A673 (cell line): Measurements from ENCODE around the gene GPR157. TPM values are rescaled to one million over a fixed set of nuclear protein-coding genes. Genes with fewer than 3 reads are reported as not detected.

ENCODE experiments used
- BruUV-seq: library from RNA; stranded (reverse); fragments of 400-500 nt; replicated peaks from 2 replicates; lab custom pipeline; 2021; lab: Mats Ljungman, UMichigan
- CTCF ChIA-PET: fragments of 300-600 bp; sonication (Branson Sonifier 250); formaldehyde crosslinking; loops from one replicate; lab custom pipeline; 2022; ENCODE audit warnings: antibody characterized with exemption; lab: Charles Lee
- POLR2A ChIA-PET: fragments of 300-600 bp; sonication (Branson Sonifier 250); formaldehyde crosslinking; loops from one replicate; lab custom pipeline; 2022; ENCODE audit warnings: antibody characterized with exemption; ENCODE audit not compliant: low non-redundant PET; lab: Charles Lee
- DNase-seq: peaks from one replicate; pipeline ENCODE4 v3.0.0-alpha.2; 2015; ENCODE audit warnings: low spot score
- H3K27ac ChIP-seq: fragments of 200-600 bp; sonication (generic); 2 replicates; pipeline ENCODE4 v1.5.1; 2016; ENCODE audit warnings: mixed run types, low read depth, mild to moderate bottlenecking, mixed read lengths, antibody characterized with exemption, low read length; ENCODE audit not compliant: poor library complexity, severe bottlenecking
- H3K27me3 ChIP-seq: fragments of 200-600 bp; sonication (generic); replicated peaks from 2 replicates; pipeline ENCODE4 v1.6.1; 2017; ENCODE audit warnings: mixed run types, low read depth, mild to moderate bottlenecking, mixed read lengths, antibody characterized with exemption, low read length; ENCODE audit not compliant: insufficient read depth, poor library complexity
- H3K36me3 ChIP-seq: fragments of 200-600 bp; sonication (generic); 2 replicates; pipeline ENCODE4 v1.6.1; 2016; ENCODE audit warnings: mixed run types, mild to moderate bottlenecking, mixed read lengths, antibody characterized with exemption, low read length; ENCODE audit not compliant: insufficient read depth, poor library complexity, severe bottlenecking
- H3K4me1 ChIP-seq: fragments of 200-600 bp; sonication (generic); 2 replicates; pipeline ENCODE4 v1.6.1; 2017; ENCODE audit warnings: mixed run types, mild to moderate bottlenecking, mixed read lengths, antibody characterized with exemption, low read length; ENCODE audit not compliant: insufficient read depth, poor library complexity, severe bottlenecking
- H3K4me3 ChIP-seq: fragments of 200-600 bp; sonication (generic); 2 replicates; pipeline ENCODE4 v1.5.1; 2016; ENCODE audit warnings: low read depth, mixed run types, mild to moderate bottlenecking, mixed read lengths, low read length; ENCODE audit not compliant: poor library complexity, severe bottlenecking
- H3K9me3 ChIP-seq: fragments of 200-600 bp; sonication (generic); 2 replicates; pipeline ENCODE4 v1.6.1; 2016; ENCODE audit warnings: mixed run types, low read depth, mild to moderate bottlenecking, mixed read lengths, antibody characterized with exemption, low read length; ENCODE audit not compliant: poor library complexity, severe bottlenecking
- EZH2 ChIP-seq: fragments of 200-600 bp; sonication (generic); IDR thresholded peaks from 2 replicates; pipeline ENCODE4 v1.6.1; 2017; ENCODE audit warnings: borderline replicate concordance, low read depth, mild to moderate bottlenecking, mixed read lengths, antibody characterized with exemption, low read length; ENCODE audit not compliant: poor library complexity, severe bottlenecking
- intact Hi-C: fragments of 100-400 bp; cut with micrococcal nuclease; formaldehyde crosslinking; loops from one replicate; pipeline ENCODE4 v1.10.0; 2022; ENCODE audit not compliant: unreplicated experiment
- total RNA-seq: library from RNA; stranded (reverse); gene quantifications from 2 replicates; pipeline ENCODE4 v1.2.3, GENCODE V29; 2021
- TF ChIP-seq, protein P1 (sequence below): fragments of 300-800, 200-600 bp; sonication (generic); conservative IDR thresholded peaks from 2 replicates; pipeline ENCODE4 v1.5.1; 2017; ENCODE audit warnings: low read depth, mild to moderate bottlenecking, antibody characterized with exemption, low read length, moderate library complexity, mixed read lengths

Gene GPR157
- total RNA-seq, 1 experiment from 2014 or later: 0.34 TPM

DNA sequence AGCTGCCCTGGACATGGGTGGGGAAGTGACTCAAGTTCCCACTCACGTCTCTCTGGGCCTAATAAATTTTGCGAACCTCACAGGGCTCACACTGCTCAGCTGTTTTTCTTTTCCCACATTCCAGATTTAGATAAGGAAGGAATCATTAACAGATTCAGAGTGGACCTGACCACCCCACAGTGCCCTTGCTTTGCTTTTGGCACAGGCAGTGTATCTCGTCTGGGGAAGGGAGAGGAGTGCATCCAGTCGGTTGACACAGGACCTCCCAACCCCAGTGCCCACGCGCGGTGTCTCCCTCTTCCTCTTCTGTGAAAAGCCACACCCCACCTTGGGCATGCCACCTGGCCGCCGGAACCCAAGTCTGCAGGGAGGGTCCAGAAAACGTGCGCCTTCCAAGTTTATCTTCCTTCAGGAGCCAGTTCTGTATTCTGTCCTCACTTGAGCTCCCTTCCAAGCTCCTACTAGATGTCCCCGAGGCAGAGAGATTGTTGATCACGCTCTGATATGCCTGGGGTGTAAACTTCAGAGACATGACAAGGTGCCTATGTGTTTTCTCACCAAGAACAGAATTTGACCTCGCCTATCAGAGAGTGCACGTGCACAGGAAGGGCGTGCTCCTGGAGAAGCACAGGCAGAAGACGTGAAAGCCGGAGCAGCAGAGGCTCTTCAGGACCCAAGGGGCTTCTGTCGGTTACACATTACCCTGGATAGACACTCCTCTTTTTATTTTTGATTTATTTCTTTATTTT, 50.0 kb downstream of the GPR157 start:
- CTCF ChIA-PET: no interaction called here
- no peak overlapping the region for H3K4me3 ChIP-seq
- H3K9me3 ChIP-seq: no peaks in the 10 kb centered on the region
- H3K36me3 ChIP-seq: no peaks in the 10 kb centered on the region
- no peaks in the 10 kb centered on the region for H3K4me1 ChIP-seq
- no TSS peak for BruUV-seq
- no peak overlapping the region for H3K27ac ChIP-seq
- intact Hi-C loops: no loop called here
- no peaks in the 10 kb centered on the region for H3K27me3 ChIP-seq
- no peak for TF ChIP-seq EZH2
- TF ChIP-seq, protein P1, sequence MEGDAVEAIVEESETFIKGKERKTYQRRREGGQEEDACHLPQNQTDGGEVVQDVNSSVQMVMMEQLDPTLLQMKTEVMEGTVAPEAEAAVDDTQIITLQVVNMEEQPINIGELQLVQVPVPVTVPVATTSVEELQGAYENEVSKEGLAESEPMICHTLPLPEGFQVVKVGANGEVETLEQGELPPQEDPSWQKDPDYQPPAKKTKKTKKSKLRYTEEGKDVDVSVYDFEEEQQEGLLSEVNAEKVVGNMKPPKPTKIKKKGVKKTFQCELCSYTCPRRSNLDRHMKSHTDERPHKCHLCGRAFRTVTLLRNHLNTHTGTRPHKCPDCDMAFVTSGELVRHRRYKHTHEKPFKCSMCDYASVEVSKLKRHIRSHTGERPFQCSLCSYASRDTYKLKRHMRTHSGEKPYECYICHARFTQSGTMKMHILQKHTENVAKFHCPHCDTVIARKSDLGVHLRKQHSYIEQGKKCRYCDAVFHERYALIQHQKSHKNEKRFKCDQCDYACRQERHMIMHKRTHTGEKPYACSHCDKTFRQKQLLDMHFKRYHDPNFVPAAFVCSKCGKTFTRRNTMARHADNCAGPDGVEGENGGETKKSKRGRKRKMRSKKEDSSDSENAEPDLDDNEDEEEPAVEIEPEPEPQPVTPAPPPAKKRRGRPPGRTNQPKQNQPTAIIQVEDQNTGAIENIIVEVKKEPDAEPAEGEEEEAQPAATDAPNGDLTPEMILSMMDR: no peak
- POLR2A ChIA-PET: no interaction called here
- no peak for DNase-seq

DNA sequence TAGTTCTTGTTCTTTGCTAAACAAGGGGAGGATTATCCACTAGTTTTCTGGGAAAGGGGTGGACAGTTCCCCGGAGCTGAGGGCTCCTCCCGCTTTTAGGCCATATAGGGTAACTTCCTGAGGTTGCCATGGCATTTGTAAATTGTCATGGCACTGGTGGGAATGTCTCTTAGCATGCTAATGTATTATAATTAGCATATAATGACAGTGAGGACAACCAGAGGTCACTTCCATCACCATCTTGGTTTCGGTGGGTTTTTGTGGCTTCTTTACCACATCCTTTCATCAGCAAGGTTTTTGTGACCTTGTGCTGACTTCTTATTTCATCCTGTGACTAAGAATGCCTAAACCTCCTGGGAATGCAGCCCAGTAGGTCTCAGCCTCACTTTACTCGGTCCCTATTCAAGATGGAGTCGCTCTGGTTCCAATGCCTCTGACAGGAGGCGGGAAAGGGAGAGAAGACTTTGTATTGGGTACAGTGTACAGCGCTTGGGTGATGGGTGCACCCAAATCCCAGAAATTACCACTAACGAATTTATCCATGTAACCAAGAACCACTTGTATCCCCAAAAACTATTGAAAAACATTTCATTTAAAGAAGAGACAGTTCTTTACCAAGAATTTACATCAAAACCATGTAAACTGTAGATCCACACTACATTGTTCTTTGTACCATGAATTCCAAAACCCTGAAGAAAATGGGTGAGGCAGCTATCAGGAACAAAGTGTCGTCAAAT, 50.7 kb downstream of the GPR157 start:
- TF ChIP-seq EZH2: no peak
- TF ChIP-seq, protein P1: no peak
- Histone ChIP-seq H3K4me3 (no peak overlapping the region), H3K4me1 (no peaks in the 10 kb centered on the region), H3K27me3 (no peaks in the 10 kb centered on the region), H3K27ac (no peak overlapping the region), H3K36me3 (no peaks in the 10 kb centered on the region), H3K9me3 (no peaks in the 10 kb centered on the region)
- ChIA-PET CTCF (no interaction called here), POLR2A (no interaction called here)
- no peak for DNase-seq
- BruUV-seq: no TSS peak
- intact Hi-C loops: no loop called here

GRCh38 chr1:9075022-9075421, 53.9 kb downstream of the GPR157 start:
- Histone ChIP-seq H3K4me3 (no peak overlapping the region), H3K9me3 (no peaks in the 10 kb centered on the region), H3K27ac (no peak overlapping the region), H3K27me3 (no peaks in the 10 kb centered on the region), H3K4me1 (no peaks in the 10 kb centered on the region), H3K36me3 (no peaks in the 10 kb centered on the region)
- no peak for TF ChIP-seq EZH2
- TF ChIP-seq, protein P1: no peak
- POLR2A ChIA-PET: no interaction called here
- CTCF ChIA-PET: no interaction called here
- intact Hi-C loops: no loop called here
- DNase-seq: no peak
- BruUV-seq: no TSS peak
